CD8-positive, alpha-beta memory T cell (primary cell): Measurements from ENCODE around the gene CELF4. TPM values are rescaled to one million over a fixed set of nuclear protein-coding genes. Genes with fewer than 3 reads are reported as not detected.

ENCODE experiments used
- CTCF ChIA-PET: fragments of 350-600 bp; sonication (Branson Sonifier 250); formaldehyde crosslinking; loops from one replicate; lab custom pipeline; 2021; ENCODE audit warnings: antibody characterized with exemption; lab: Charles Lee
- POLR2A ChIA-PET: fragments of 350-600 bp; sonication (Branson Sonifier 250); formaldehyde crosslinking; loops from one replicate; lab custom pipeline; 2021; ENCODE audit warnings: antibody characterized with exemption; lab: Charles Lee
- DNase-seq, 5 donors: peaks; one replicate each; pipeline versions ENCODE4 v3.0.0 to v3.0.0-alpha.2; 2020 to 2022; ENCODE audit warnings: mixed read lengths in 1 of 5
- H3K27ac ChIP-seq: one replicate; pipeline ENCODE4 v1.7.0; 2013; ENCODE audit warnings: low read depth, mild to moderate bottlenecking, low read length, moderate library complexity
- H3K27me3 ChIP-seq: 2 replicates; pipeline ENCODE4 v1.7.0; 2013; ENCODE audit warnings: low read length, mild to moderate bottlenecking; ENCODE audit not compliant: insufficient read depth, poor library complexity, severe bottlenecking
- H3K36me3 ChIP-seq: 2 replicates; pipeline ENCODE4 v1.7.0; 2013; ENCODE audit warnings: mild to moderate bottlenecking, low read length, moderate library complexity; ENCODE audit not compliant: insufficient read depth
- H3K4me1 ChIP-seq: 2 replicates; pipeline ENCODE4 v1.7.0; 2013; ENCODE audit warnings: mild to moderate bottlenecking, low read length, moderate library complexity; ENCODE audit not compliant: insufficient read depth
- H3K4me3 ChIP-seq: 2 replicates; pipeline ENCODE4 v1.7.0; 2013; ENCODE audit warnings: mild to moderate bottlenecking, low read length
- H3K9me3 ChIP-seq: 2 replicates; pipeline ENCODE4 v1.7.0; 2013; ENCODE audit warnings: mild to moderate bottlenecking, low read length
- H3K27ac Mint-ChIP-seq, 8 donors: one replicate each; pipeline ENCODE4 v1.8.0; 2020 to 2021; ENCODE audit warnings: mixed read lengths in 8 of 8, mild to moderate bottlenecking in 6 of 8, inconsistent platforms in 3 of 8, moderate library complexity in 3 of 8
- H3K27me3 Mint-ChIP-seq, 2 donors: one replicate each; pipeline ENCODE4 v1.8.0; 2020 to 2021; ENCODE audit warnings: mixed read lengths in 2 of 2, mild to moderate bottlenecking in 1 of 2, moderate library complexity in 1 of 2
- H3K36me3 Mint-ChIP-seq, 3 donors: one replicate each; pipeline ENCODE4 v1.8.0; 2020 to 2021; ENCODE audit warnings: mixed read lengths in 3 of 3, inconsistent platforms in 1 of 3, mild to moderate bottlenecking in 1 of 3
- H3K4me1 Mint-ChIP-seq, 3 donors: one replicate each; pipeline ENCODE4 v1.8.0; 2020 to 2021; ENCODE audit warnings: mixed read lengths in 3 of 3, inconsistent platforms in 1 of 3, mild to moderate bottlenecking in 1 of 3
- H3K4me3 Mint-ChIP-seq, 7 donors: one replicate each; pipeline ENCODE4 v1.8.0; 2020 to 2021; ENCODE audit warnings: mixed read lengths in 7 of 7, mild to moderate bottlenecking in 6 of 7, moderate library complexity in 4 of 7, inconsistent platforms in 2 of 7
- H3K9me3 Mint-ChIP-seq, 5 donors: one replicate each; pipeline ENCODE4 v1.8.0; 2020 to 2022; ENCODE audit warnings: mixed read lengths in 5 of 5, mild to moderate bottlenecking in 3 of 5, moderate library complexity in 2 of 5, inconsistent platforms in 1 of 5
- polyA plus RNA-seq: library from polyadenylated mRNA; unstranded; fragments of 300-500 nt; fragmentation: Illumina TruSeq; gene quantifications from one replicate; pipeline ENCODE4 v1.2.3, GENCODE V29; 2021
- total RNA-seq, 2 experiments: library from RNA; stranded (reverse); gene quantifications; one replicate each; pipeline ENCODE4 v1.2.3, GENCODE V29; 2021

CELF4 gene
- total and polyA plus RNA-seq, 3 experiments from 2014 or later: not detected

- no peak overlapping the region for H3K4me3 ChIP-seq
- Mint-ChIP-seq H3K36me3 (no peaks in the 10 kb centered on the region), H3K4me3 (no peak overlapping the region), H3K27me3 (peaks cover 3% of the 10 kb centered on the region in 2 donors), H3K27ac (no peak overlapping the region), H3K4me1 (no peaks in the 10 kb centered on the region), H3K9me3 (no peaks in the 10 kb centered on the region)
- H3K27ac ChIP-seq: no peak overlapping the region
- ChIA-PET CTCF (no interaction called here), POLR2A (no interaction called here)
- no peaks in the 10 kb centered on the region for H3K36me3 ChIP-seq
- no peaks in the 10 kb centered on the region for H3K4me1 ChIP-seq
- no peaks in the 10 kb centered on the region for H3K27me3 ChIP-seq
- no peak for DNase-seq
- H3K9me3 ChIP-seq: no peaks in the 10 kb centered on the region
Measured at GRCh38 chr18:37321582-37322491, 243.8 kb downstream of the CELF4 start.

GRCh38 chr18:37320317-37320716 lies 245.3 kb downstream of the CELF4 start:
- Mint-ChIP-seq H3K4me1 (no peaks in the 10 kb centered on the region), H3K27ac (no peak overlapping the region), H3K27me3 (peaks cover 3% of the 10 kb centered on the region in 2 donors), H3K4me3 (no peak overlapping the region), H3K36me3 (no peaks in the 10 kb centered on the region), H3K9me3 (no peaks in the 10 kb centered on the region)
- POLR2A ChIA-PET: no interaction called here
- CTCF ChIA-PET: no interaction called here
- no peaks in the 10 kb centered on the region for H3K9me3 ChIP-seq
- no peak overlapping the region for H3K4me3 ChIP-seq
- H3K36me3 ChIP-seq: no peaks in the 10 kb centered on the region
- no peak overlapping the region for H3K27ac ChIP-seq
- H3K4me1 ChIP-seq: no peaks in the 10 kb centered on the region
- DNase-seq: no peak
- H3K27me3 ChIP-seq: no peaks in the 10 kb centered on the region

- Mint-ChIP-seq H3K27ac (peak overlapping the region in 1 of 8 donors; percentile 47), H3K4me1 (no peaks in the 10 kb centered on the region), H3K4me3 (no peak overlapping the region), H3K9me3 (no peaks in the 10 kb centered on the region), H3K36me3 (no peaks in the 10 kb centered on the region), H3K27me3 (peaks cover 3 to 5% of the 10 kb centered on the region in 2 donors)
- Histone ChIP-seq H3K4me3 (no peak overlapping the region), H3K36me3 (no peaks in the 10 kb centered on the region), H3K4me1 (no peaks in the 10 kb centered on the region), H3K27ac (no peak overlapping the region), H3K27me3 (no peaks in the 10 kb centered on the region), H3K9me3 (no peaks in the 10 kb centered on the region)
- ChIA-PET POLR2A (no interaction called here), CTCF (no interaction called here)
- DNase-seq: no peak
Measured at GRCh38 chr18:37318360-37319355, 246.9 kb downstream of the CELF4 start.

GRCh38 chr18:37317486-37317885 lies 248.1 kb downstream of the CELF4 start:
- Histone ChIP-seq H3K27ac (no peak overlapping the region), H3K4me1 (no peaks in the 10 kb centered on the region), H3K27me3 (no peaks in the 10 kb centered on the region), H3K36me3 (no peaks in the 10 kb centered on the region), H3K4me3 (no peak overlapping the region), H3K9me3 (no peaks in the 10 kb centered on the region)
- Mint-ChIP-seq H3K27ac (no peak overlapping the region), H3K27me3 (peaks cover 3 to 5% of the 10 kb centered on the region in 2 donors), H3K4me1 (no peaks in the 10 kb centered on the region), H3K9me3 (no peaks in the 10 kb centered on the region), H3K4me3 (no peak overlapping the region), H3K36me3 (no peaks in the 10 kb centered on the region)
- no peak for DNase-seq
- POLR2A ChIA-PET: no interaction called here
- CTCF ChIA-PET: no interaction called here

GRCh38 chr18:37316468-37316867 lies 249.1 kb downstream of the CELF4 start:
- H3K9me3 Mint-ChIP-seq: no peaks in the 10 kb centered on the region
- H3K36me3 ChIP-seq: no peaks in the 10 kb centered on the region
- no peaks in the 10 kb centered on the region for H3K36me3 Mint-ChIP-seq
- H3K4me1 ChIP-seq: no peaks in the 10 kb centered on the region
- no peak overlapping the region for H3K4me3 ChIP-seq
- H3K27ac ChIP-seq: no peak overlapping the region
- H3K4me3 Mint-ChIP-seq: no peak overlapping the region
- no peaks in the 10 kb centered on the region for H3K9me3 ChIP-seq
- no peak overlapping the region for H3K27ac Mint-ChIP-seq
- H3K27me3 ChIP-seq: no peaks in the 10 kb centered on the region
- H3K4me1 Mint-ChIP-seq: no peaks in the 10 kb centered on the region
- peaks cover 3 to 5% of the 10 kb centered on the region in 2 donors for H3K27me3 Mint-ChIP-seq
- no peak for DNase-seq
- POLR2A ChIA-PET: no interaction called here
- CTCF ChIA-PET: no interaction called here

- H3K36me3 Mint-ChIP-seq: no peaks in the 10 kb centered on the region
- CTCF ChIA-PET: no interaction called here
- no peak for DNase-seq
- peaks cover 3 to 5% of the 10 kb centered on the region in 2 donors for H3K27me3 Mint-ChIP-seq
- Histone ChIP-seq H3K27me3 (no peaks in the 10 kb centered on the region), H3K4me1 (no peaks in the 10 kb centered on the region), H3K9me3 (no peaks in the 10 kb centered on the region), H3K36me3 (no peaks in the 10 kb centered on the region), H3K27ac (no peak overlapping the region), H3K4me3 (no peak overlapping the region)
- no peaks in the 10 kb centered on the region for H3K4me1 Mint-ChIP-seq
- no peak overlapping the region for H3K4me3 Mint-ChIP-seq
- no peaks in the 10 kb centered on the region for H3K9me3 Mint-ChIP-seq
- POLR2A ChIA-PET: no interaction called here
- H3K27ac Mint-ChIP-seq: no peak overlapping the region
Measured at GRCh38 chr18:37315935-37316334, 249.7 kb downstream of the CELF4 start.

- no peak for DNase-seq
- no peaks in the 10 kb centered on the region for H3K9me3 Mint-ChIP-seq
- POLR2A ChIA-PET: no interaction called here
- no peak overlapping the region for H3K27ac Mint-ChIP-seq
- H3K4me1 Mint-ChIP-seq: no peaks in the 10 kb centered on the region
- H3K27ac ChIP-seq: no peak overlapping the region
- H3K9me3 ChIP-seq: no peaks in the 10 kb centered on the region
- no peaks in the 10 kb centered on the region for H3K36me3 ChIP-seq
- no peaks in the 10 kb centered on the region for H3K4me1 ChIP-seq
- H3K4me3 Mint-ChIP-seq: no peak overlapping the region
- CTCF ChIA-PET: no interaction called here
- H3K4me3 ChIP-seq: no peak overlapping the region
- no peaks in the 10 kb centered on the region for H3K27me3 ChIP-seq
- no peaks in the 10 kb centered on the region for H3K36me3 Mint-ChIP-seq
- peaks cover 0 to 5% of the 10 kb centered on the region in 2 donors for H3K27me3 Mint-ChIP-seq
Measured at GRCh38 chr18:37314534-37314933, 251.1 kb downstream of the CELF4 start.

- Mint-ChIP-seq H3K4me1 (no peaks in the 10 kb centered on the region), H3K27ac (peak overlapping the region in 1 of 8 donors; percentile 54), H3K9me3 (no peaks in the 10 kb centered on the region), H3K36me3 (no peaks in the 10 kb centered on the region), H3K27me3 (peaks cover 0 to 5% of the 10 kb centered on the region in 2 donors), H3K4me3 (no peak overlapping the region)
- Histone ChIP-seq H3K27me3 (no peaks in the 10 kb centered on the region), H3K9me3 (no peaks in the 10 kb centered on the region), H3K36me3 (no peaks in the 10 kb centered on the region), H3K27ac (no peak overlapping the region), H3K4me1 (no peaks in the 10 kb centered on the region), H3K4me3 (no peak overlapping the region)
- ChIA-PET CTCF (no interaction called here), POLR2A (no interaction called here)
- no peak for DNase-seq
Measured at GRCh38 chr18:37313624-37314023, 252.0 kb downstream of the CELF4 start.
